SK-N-SH treated with all-trans-retinoic acid at 6 μM for 48 hours (cell line): Measurements from ENCODE around the gene SCGB1D1.

Source experiments
- ATAC-seq: fragments of 200-7000 bp; cut with Tn5 transposase; 3 replicates; pipeline ENCODE4 v1.9.1; 2020; ENCODE audit warnings: mild to moderate bottlenecking, moderate library complexity
- ARNTL ChIP-seq: fragments of 450-650 bp; formaldehyde crosslinking; IDR thresholded peaks from 2 replicates; pipeline ENCODE4 v1.5.0; 2020; ENCODE audit warnings: low read depth, mild to moderate bottlenecking, moderate library complexity, borderline replicate concordance
- BACH2 ChIP-seq: fragments of 250-450 bp; sonication (Bioruptor Pico); IDR thresholded peaks from 2 replicates; pipeline ENCODE4 v1.9.0; 2021; ENCODE audit warnings: mild to moderate bottlenecking, borderline replicate concordance
- CSDC2 ChIP-seq: fragments of 250-450 bp; sonication (Bioruptor Pico); IDR thresholded peaks from 2 replicates; pipeline ENCODE4 v1.5.0; 2020; ENCODE audit warnings: mild to moderate bottlenecking, moderate library complexity
- GLIS3 ChIP-seq: fragments of 250-450 bp; sonication (Bioruptor Pico); IDR thresholded peaks from 2 replicates; pipeline ENCODE4 v1.5.0; 2020; ENCODE audit warnings: mild to moderate bottlenecking, moderate library complexity
- ISL1 ChIP-seq: fragments of 250-450 bp; sonication (Bioruptor Pico); IDR thresholded peaks from 2 replicates; pipeline ENCODE4 v2.1.2; 2022; ENCODE audit warnings: mild to moderate bottlenecking, moderate library complexity
- PPARA ChIP-seq: fragments of 250-450 bp; sonication (Bioruptor Pico); IDR thresholded peaks from 2 replicates; pipeline ENCODE4 v1.5.0; 2020; ENCODE audit warnings: mild to moderate bottlenecking, borderline replicate concordance
- RARB ChIP-seq: fragments of 250-450 bp; sonication (Bioruptor Pico); IDR thresholded peaks from 2 replicates; pipeline ENCODE4 v1.8.0; 2021; ENCODE audit warnings: mild to moderate bottlenecking, moderate library complexity
- SNAI2 ChIP-seq: fragments of 250-450 bp; sonication (Bioruptor Pico); IDR thresholded peaks from 2 replicates; pipeline ENCODE4 v1.5.0; 2020; ENCODE audit warnings: mild to moderate bottlenecking, moderate library complexity
- TCF4 ChIP-seq: fragments of 250-450 bp; sonication (Bioruptor Pico); IDR thresholded peaks from 2 replicates; pipeline ENCODE4 v1.8.0; 2021; ENCODE audit warnings: mild to moderate bottlenecking, moderate library complexity, borderline replicate concordance
- TOX ChIP-seq: fragments of 250-450 bp; sonication (Bioruptor Pico); IDR thresholded peaks from 2 replicates; pipeline ENCODE4 v1.8.0; 2021; ENCODE audit warnings: mild to moderate bottlenecking, moderate library complexity, borderline replicate concordance
- ZC3H10 ChIP-seq: fragments of 250-450 bp; sonication (Bioruptor Pico); IDR thresholded peaks from 2 replicates; pipeline ENCODE4 v1.5.1; 2021; ENCODE audit warnings: mild to moderate bottlenecking, moderate library complexity
- ZFP3 ChIP-seq: fragments of 250-450 bp; sonication (Bioruptor Pico); IDR thresholded peaks from 2 replicates; pipeline ENCODE4 v1.5.0; 2020; ENCODE audit warnings: mild to moderate bottlenecking, moderate library complexity
- ZFP30 ChIP-seq: fragments of 450-650 bp; formaldehyde crosslinking; IDR thresholded peaks from 2 replicates; pipeline ENCODE4 v1.5.0; 2022; ENCODE audit warnings: mild to moderate bottlenecking, moderate library complexity
- ZNF70 ChIP-seq: fragments of 450-650 bp; formaldehyde crosslinking; IDR thresholded peaks from 2 replicates; pipeline ENCODE4 v1.5.0; 2020; ENCODE audit warnings: mild to moderate bottlenecking, moderate library complexity
- ZNF8 ChIP-seq: fragments of 450-650 bp; formaldehyde crosslinking; IDR thresholded peaks from 2 replicates; pipeline ENCODE4 v1.5.0; 2020; ENCODE audit warnings: mild to moderate bottlenecking, moderate library complexity
- TF ChIP-seq, protein P1 (sequence below): fragments of 250-450 bp; sonication (Bioruptor Pico); IDR thresholded peaks from 2 replicates; pipeline ENCODE4 v1.5.1; 2021; ENCODE audit warnings: mild to moderate bottlenecking, moderate library complexity
- TF ChIP-seq, protein P2 (sequence below): fragments of 250-450 bp; sonication (Bioruptor Pico); IDR thresholded peaks from 2 replicates; pipeline ENCODE4 v1.8.0; 2021; ENCODE audit warnings: low read depth, mild to moderate bottlenecking, moderate library complexity, borderline replicate concordance
- TF ChIP-seq, protein P3 (sequence below): fragments of 250-450 bp; sonication (Bioruptor Pico); IDR thresholded peaks from 2 replicates; pipeline ENCODE4 v1.5.1; 2020; ENCODE audit warnings: low read depth, mild to moderate bottlenecking, moderate library complexity
- TF ChIP-seq, protein P4 (sequence below): fragments of 250-450 bp; sonication (Bioruptor Pico); IDR thresholded peaks from 2 replicates; pipeline ENCODE4 v1.8.0; 2020; ENCODE audit warnings: mild to moderate bottlenecking, moderate library complexity, borderline replicate concordance
- TF ChIP-seq, protein P5 (sequence below): fragments of 250-450 bp; sonication (Bioruptor Pico); IDR thresholded peaks from 2 replicates; pipeline ENCODE4 v1.5.0; 2020; ENCODE audit warnings: mild to moderate bottlenecking, moderate library complexity

Gene SCGB1D1, protein sequence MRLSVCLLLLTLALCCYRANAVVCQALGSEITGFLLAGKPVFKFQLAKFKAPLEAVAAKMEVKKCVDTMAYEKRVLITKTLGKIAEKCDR

DNA sequence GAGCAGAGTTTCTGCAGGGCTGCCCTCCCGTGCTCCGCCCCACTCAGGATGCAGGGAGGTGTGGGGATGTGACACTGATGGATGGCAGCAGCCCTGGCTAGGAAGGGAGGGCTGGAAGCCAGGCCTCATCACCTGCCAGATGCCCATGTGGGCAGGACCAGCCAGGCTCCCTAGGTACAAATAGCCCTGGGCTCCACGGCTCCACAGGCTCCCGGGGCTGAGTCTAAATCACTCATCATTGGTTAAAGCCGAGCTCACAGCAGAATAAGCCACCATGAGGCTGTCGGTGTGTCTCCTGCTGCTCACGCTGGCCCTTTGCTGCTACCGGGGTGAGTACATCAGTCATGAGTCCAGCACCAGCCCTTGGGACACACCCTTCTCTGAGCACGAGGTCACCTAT, at the start of gene SCGB1D1:
Gene SCGB1D1, plus strand, starts transcription at position 206 of the 400 bp plus-strand sequence. Its CDS starts 69 bp downstream, at position 275.
- no peak for ATAC-seq
- TF ChIP-seq CSDC2 (CRISPR knock-in tag) (no peak), ZC3H10 (CRISPR knock-in tag) (no peak), RARB (CRISPR knock-in tag) (no peak), ZNF8 (CRISPR knock-in tag) (no peak), SNAI2 (no peak), ZFP30 (CRISPR knock-in tag) (no peak)
- TF ChIP-seq, protein P1, sequence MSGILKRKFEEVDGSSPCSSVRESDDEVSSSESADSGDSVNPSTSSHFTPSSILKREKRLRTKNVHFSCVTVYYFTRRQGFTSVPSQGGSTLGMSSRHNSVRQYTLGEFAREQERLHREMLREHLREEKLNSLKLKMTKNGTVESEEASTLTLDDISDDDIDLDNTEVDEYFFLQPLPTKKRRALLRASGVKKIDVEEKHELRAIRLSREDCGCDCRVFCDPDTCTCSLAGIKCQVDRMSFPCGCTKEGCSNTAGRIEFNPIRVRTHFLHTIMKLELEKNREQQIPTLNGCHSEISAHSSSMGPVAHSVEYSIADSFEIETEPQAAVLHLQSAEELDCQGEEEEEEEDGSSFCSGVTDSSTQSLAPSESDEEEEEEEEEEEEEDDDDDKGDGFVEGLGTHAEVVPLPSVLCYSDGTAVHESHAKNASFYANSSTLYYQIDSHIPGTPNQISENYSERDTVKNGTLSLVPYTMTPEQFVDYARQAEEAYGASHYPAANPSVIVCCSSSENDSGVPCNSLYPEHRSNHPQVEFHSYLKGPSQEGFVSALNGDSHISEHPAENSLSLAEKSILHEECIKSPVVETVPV (CRISPR knock-in tag): no peak
- TF ChIP-seq, protein P2, sequence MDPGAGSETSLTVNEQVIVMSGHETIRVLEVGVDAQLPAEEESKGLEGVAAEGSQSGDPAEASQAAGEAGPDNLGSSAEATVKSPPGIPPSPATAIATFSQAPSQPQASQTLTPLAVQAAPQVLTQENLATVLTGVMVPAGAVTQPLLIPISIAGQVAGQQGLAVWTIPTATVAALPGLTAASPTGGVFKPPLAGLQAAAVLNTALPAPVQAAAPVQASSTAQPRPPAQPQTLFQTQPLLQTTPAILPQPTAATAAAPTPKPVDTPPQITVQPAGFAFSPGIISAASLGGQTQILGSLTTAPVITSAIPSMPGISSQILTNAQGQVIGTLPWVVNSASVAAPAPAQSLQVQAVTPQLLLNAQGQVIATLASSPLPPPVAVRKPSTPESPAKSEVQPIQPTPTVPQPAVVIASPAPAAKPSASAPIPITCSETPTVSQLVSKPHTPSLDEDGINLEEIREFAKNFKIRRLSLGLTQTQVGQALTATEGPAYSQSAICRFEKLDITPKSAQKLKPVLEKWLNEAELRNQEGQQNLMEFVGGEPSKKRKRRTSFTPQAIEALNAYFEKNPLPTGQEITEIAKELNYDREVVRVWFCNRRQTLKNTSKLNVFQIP (CRISPR knock-in tag): no peak
- TF ChIP-seq, protein P3, sequence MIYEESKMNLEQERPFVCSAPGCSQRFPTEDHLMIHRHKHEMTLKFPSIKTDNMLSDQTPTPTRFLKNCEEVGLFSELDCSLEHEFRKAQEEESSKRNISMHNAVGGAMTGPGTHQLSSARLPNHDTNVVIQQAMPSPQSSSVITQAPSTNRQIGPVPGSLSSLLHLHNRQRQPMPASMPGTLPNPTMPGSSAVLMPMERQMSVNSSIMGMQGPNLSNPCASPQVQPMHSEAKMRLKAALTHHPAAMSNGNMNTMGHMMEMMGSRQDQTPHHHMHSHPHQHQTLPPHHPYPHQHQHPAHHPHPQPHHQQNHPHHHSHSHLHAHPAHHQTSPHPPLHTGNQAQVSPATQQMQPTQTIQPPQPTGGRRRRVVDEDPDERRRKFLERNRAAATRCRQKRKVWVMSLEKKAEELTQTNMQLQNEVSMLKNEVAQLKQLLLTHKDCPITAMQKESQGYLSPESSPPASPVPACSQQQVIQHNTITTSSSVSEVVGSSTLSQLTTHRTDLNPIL (CRISPR knock-in tag): no peak
- TF ChIP-seq, protein P4, sequence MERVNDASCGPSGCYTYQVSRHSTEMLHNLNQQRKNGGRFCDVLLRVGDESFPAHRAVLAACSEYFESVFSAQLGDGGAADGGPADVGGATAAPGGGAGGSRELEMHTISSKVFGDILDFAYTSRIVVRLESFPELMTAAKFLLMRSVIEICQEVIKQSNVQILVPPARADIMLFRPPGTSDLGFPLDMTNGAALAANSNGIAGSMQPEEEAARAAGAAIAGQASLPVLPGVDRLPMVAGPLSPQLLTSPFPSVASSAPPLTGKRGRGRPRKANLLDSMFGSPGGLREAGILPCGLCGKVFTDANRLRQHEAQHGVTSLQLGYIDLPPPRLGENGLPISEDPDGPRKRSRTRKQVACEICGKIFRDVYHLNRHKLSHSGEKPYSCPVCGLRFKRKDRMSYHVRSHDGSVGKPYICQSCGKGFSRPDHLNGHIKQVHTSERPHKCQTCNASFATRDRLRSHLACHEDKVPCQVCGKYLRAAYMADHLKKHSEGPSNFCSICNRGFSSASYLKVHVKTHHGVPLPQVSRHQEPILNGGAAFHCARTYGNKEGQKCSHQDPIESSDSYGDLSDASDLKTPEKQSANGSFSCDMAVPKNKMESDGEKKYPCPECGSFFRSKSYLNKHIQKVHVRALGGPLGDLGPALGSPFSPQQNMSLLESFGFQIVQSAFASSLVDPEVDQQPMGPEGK: no peak
- TF ChIP-seq, all 23 proteins: peak for 0

DNA sequence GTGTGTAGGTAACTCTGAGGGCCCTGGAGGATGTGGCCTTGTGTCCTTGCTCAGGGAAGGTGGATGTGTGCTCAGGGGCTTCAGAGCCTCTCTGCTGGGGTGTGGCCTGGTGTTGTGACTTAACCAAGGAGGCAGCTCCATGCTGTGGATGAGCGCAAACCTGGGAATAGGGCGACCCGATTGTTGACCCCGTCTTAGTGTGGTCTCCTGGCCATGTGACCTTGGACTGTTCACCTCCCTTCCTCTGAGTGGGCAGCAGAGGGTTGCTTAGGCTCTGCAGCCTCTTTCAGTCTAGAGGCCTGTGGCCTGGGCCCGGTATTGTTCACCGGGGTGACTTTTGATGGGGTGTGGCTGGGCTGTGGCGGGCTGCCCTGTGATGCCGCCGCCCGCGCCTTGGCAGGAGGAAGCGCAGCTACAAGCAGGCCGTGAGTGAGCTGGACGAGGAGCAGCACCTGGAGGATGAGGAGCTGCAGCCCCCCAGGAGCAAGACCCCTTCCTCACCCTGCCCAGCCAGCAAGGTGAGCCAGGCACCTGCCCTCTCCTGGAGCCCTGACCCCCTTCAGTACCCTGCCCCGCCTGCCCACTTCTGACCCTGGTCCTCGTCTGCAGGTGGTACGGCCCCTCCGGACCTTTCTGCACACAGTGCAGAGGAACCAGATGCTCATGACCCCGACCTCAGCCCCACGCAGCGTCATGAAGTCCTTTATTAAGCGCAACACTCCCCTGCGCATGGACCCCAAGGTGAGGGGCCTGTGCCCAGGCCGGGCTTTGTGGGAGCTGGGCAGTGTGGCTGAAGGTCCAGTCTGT, 49.5 kb upstream of the SCGB1D1 start:
- TF ChIP-seq TOX (CRISPR knock-in tag) (no peak), BACH2 (CRISPR knock-in tag) (no peak), SNAI2 (no peak), CSDC2 (CRISPR knock-in tag) (no peak), TCF4 (CRISPR knock-in tag) (no peak), RARB (CRISPR knock-in tag) (no peak), PPARA (CRISPR knock-in tag) (no peak), ARNTL (CRISPR knock-in tag) (no peak), ZNF70 (no peak), GLIS3 (CRISPR knock-in tag) (no peak), ZNF8 (CRISPR knock-in tag) (no peak), ZFP3 (no peak), ISL1 (CRISPR knock-in tag) (no peak)
- TF ChIP-seq, protein P5, sequence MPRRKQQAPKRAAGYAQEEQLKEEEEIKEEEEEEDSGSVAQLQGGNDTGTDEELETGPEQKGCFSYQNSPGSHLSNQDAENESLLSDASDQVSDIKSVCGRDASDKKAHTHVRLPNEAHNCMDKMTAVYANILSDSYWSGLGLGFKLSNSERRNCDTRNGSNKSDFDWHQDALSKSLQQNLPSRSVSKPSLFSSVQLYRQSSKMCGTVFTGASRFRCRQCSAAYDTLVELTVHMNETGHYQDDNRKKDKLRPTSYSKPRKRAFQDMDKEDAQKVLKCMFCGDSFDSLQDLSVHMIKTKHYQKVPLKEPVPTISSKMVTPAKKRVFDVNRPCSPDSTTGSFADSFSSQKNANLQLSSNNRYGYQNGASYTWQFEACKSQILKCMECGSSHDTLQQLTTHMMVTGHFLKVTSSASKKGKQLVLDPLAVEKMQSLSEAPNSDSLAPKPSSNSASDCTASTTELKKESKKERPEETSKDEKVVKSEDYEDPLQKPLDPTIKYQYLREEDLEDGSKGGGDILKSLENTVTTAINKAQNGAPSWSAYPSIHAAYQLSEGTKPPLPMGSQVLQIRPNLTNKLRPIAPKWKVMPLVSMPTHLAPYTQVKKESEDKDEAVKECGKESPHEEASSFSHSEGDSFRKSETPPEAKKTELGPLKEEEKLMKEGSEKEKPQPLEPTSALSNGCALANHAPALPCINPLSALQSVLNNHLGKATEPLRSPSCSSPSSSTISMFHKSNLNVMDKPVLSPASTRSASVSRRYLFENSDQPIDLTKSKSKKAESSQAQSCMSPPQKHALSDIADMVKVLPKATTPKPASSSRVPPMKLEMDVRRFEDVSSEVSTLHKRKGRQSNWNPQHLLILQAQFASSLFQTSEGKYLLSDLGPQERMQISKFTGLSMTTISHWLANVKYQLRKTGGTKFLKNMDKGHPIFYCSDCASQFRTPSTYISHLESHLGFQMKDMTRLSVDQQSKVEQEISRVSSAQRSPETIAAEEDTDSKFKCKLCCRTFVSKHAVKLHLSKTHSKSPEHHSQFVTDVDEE (CRISPR knock-in tag): no peak
- TF ChIP-seq, protein P3 (CRISPR knock-in tag): no peak
- TF ChIP-seq, protein P1 (CRISPR knock-in tag): no peak
- TF ChIP-seq, all 23 proteins: peak for 0
- ATAC-seq: no peak
